SK-N-SH (cell line): ENCODE measurements around the gene CHDH. TPM values are rescaled to one million over a fixed set of nuclear protein-coding genes. Genes with fewer than 3 reads are reported as not detected.

Source experiments
- CTCF ChIA-PET: fragments of 300-600, 350-600 bp; formaldehyde crosslinking; extraction: SDS; loops from one replicate; lab custom pipeline; 2021; lab: Yijun Ruan, JAX
- POLR2A ChIA-PET: fragments of 350-600 bp; sonication (Branson Sonifier 250); formaldehyde crosslinking; extraction: SDS; loops from one replicate; lab custom pipeline; 2020; ENCODE audit warnings: antibody characterized with exemption, inconsistent platforms; lab: Yijun Ruan, JAX
- DNase-seq: peaks from one replicate; pipeline ENCODE4 v3.0.0; 2012
- H2AFZ ChIP-seq: fragments of 200-600 bp; sonication (generic); 2 replicates; pipeline ENCODE4 v1.8.1; 2016; ENCODE audit warnings: antibody characterized with exemption, mild to moderate bottlenecking, low read depth
- H3F3A ChIP-seq: fragments of 200-600 bp; sonication (generic); replicated peaks from 2 replicates; pipeline ENCODE3; 2016; ENCODE audit warnings: antibody characterized with exemption, mild to moderate bottlenecking; ENCODE audit not compliant: insufficient read depth
- H3K27ac ChIP-seq, 2 experiments: fragments of 200-500 bp in 1 of 2; fragments of 200-600 bp in 1 of 2; sonication (Bioruptor generic) in 1 of 2; sonication (generic), shearing (Covaris generic) in 1 of 2; 2 replicates each; pipeline versions ENCODE4 v1.5.1 to v1.6.1; 2014 to 2016; ENCODE audit warnings: low read depth in 2 of 2, inconsistent platforms in 1 of 2, low read length in 1 of 2, mild to moderate bottlenecking in 1 of 2, mixed read lengths in 1 of 2
- H3K27me3 ChIP-seq: fragments of 200-600 bp; sonication (generic), shearing (Covaris generic); 2 replicates; pipeline ENCODE4 v1.6.1; 2016; ENCODE audit warnings: mixed run types; ENCODE audit not compliant: insufficient read depth
- H3K36me3 ChIP-seq, 2 experiments: fragments of 200-500 bp in 1 of 2; fragments of 200-600 bp in 1 of 2; sonication (Bioruptor generic) in 1 of 2; sonication (generic) in 1 of 2; replicated peaks in 1 of 2; 2 replicates each; pipeline versions ENCODE3 to v1.5.1; 2014 to 2016; ENCODE audit warnings: low read length in 1 of 2, mild to moderate bottlenecking in 1 of 2; ENCODE audit not compliant: insufficient read depth in 2 of 2, control insufficient read depth in 1 of 2
- H3K4me1 ChIP-seq, 2 experiments: fragments of 200-500 bp in 1 of 2; fragments of 200-600 bp in 1 of 2; sonication (Bioruptor generic) in 1 of 2; sonication (generic), shearing (Covaris generic) in 1 of 2; 2 replicates each; pipeline versions ENCODE4 v1.5.1 to v1.6.1; 2014 to 2016; ENCODE audit warnings: low read depth in 1 of 2, low read length in 1 of 2, mixed run types in 1 of 2; ENCODE audit not compliant: insufficient read depth in 2 of 2, control insufficient read depth in 1 of 2
- H3K4me2 ChIP-seq: fragments of 200-600 bp; sonication (generic), shearing (Covaris generic); 2 replicates; pipeline ENCODE4 v1.6.1; 2017; ENCODE audit warnings: mixed run types
- H3K4me3 ChIP-seq, 2 experiments: fragments of 200-500 bp in 1 of 2; fragments of 200-600 bp in 1 of 2; sonication (Bioruptor generic) in 1 of 2; sonication (generic), shearing (Covaris generic) in 1 of 2; 2 replicates each; pipeline versions ENCODE4 v1.5.1 to v1.8.1; 2014 to 2016; ENCODE audit warnings: low read depth in 2 of 2, inconsistent platforms in 1 of 2, low read length in 1 of 2, mild to moderate bottlenecking in 1 of 2, mixed read lengths in 1 of 2, moderate library complexity in 1 of 2
- H3K79me2 ChIP-seq: fragments of 200-600 bp; sonication (generic); 2 replicates; pipeline ENCODE4 v1.8.1; 2017; ENCODE audit warnings: mild to moderate bottlenecking; ENCODE audit not compliant: insufficient read depth
- H3K9ac ChIP-seq: fragments of 200-600 bp; sonication (generic); 2 replicates; pipeline ENCODE4 v1.6.1; 2017; ENCODE audit warnings: mixed run types
- H3K9me2 ChIP-seq: fragments of 200-600 bp; sonication (generic); 2 replicates; pipeline ENCODE4 v1.6.1; 2017; ENCODE audit warnings: mixed run types
- H3K9me3 ChIP-seq: fragments of 200-600 bp; sonication (generic); 2 replicates; pipeline ENCODE4 v1.6.1; 2017; ENCODE audit warnings: mixed run types, mild to moderate bottlenecking, moderate library complexity
- H4K20me1 ChIP-seq: fragments of 200-600 bp; sonication (generic); 2 replicates; pipeline ENCODE4 v1.6.1; 2017; ENCODE audit warnings: mild to moderate bottlenecking, mixed run types; ENCODE audit not compliant: insufficient read depth
- CHD2 ChIP-seq: fragments of 150-350 bp; IDR thresholded peaks from 2 replicates; pipeline ENCODE4 v1.6.1; 2018; ENCODE audit warnings: low read length; ENCODE audit not compliant: partially characterized antibody
- CTCF ChIP-seq: fragments of 200-600 bp; sonication (generic); IDR thresholded peaks from 2 replicates; pipeline ENCODE4 v1.6.1; 2017; ENCODE audit warnings: antibody characterized with exemption, mild to moderate bottlenecking, moderate library complexity
- ELF1 ChIP-seq: IDR thresholded peaks from 2 replicates; pipeline ENCODE4 v1.4.0; 2012
- EZH2phosphoT487 ChIP-seq: fragments of 200-600 bp; sonication (generic); IDR thresholded peaks from 2 replicates; pipeline ENCODE4 v1.6.1; 2017; ENCODE audit warnings: low read depth, mixed run types, mild to moderate bottlenecking, antibody characterized with exemption, moderate library complexity, borderline replicate concordance
- FOSL2 ChIP-seq: IDR thresholded peaks from 2 replicates; pipeline ENCODE4 v1.4.0; 2012; ENCODE audit warnings: low read depth, mild to moderate bottlenecking, moderate library complexity, borderline replicate concordance
- FOXM1 ChIP-seq: IDR thresholded peaks from 2 replicates; pipeline ENCODE4 v1.4.0; 2012; ENCODE audit warnings: low read depth, mild to moderate bottlenecking
- NFIC ChIP-seq: IDR thresholded peaks from 2 replicates; pipeline ENCODE4 v1.4.0; 2012; ENCODE audit warnings: borderline replicate concordance
- RAD21 ChIP-seq: IDR thresholded peaks from 2 replicates; pipeline ENCODE4 v1.6.1; 2012; ENCODE audit warnings: mild to moderate bottlenecking, low read length
- RFX5 ChIP-seq: IDR thresholded peaks from 2 replicates; pipeline ENCODE4 v1.6.1; 2012; ENCODE audit warnings: mild to moderate bottlenecking, improper control_type of control experiment, low read length
- RXRA ChIP-seq: IDR thresholded peaks from 2 replicates; pipeline ENCODE4 v1.4.0; 2012; ENCODE audit warnings: low read depth, mild to moderate bottlenecking, borderline replicate concordance
- USF1 ChIP-seq: IDR thresholded peaks from 2 replicates; pipeline ENCODE4 v1.4.0; 2012; ENCODE audit warnings: low read depth, borderline replicate concordance
- YY1 ChIP-seq: IDR thresholded peaks from 2 replicates; pipeline ENCODE4 v1.4.0; 2012; ENCODE audit warnings: low read depth, mild to moderate bottlenecking
- ZBTB33 ChIP-seq: IDR thresholded peaks from 2 replicates; pipeline ENCODE4 v1.4.0; 2012; ENCODE audit warnings: low read depth, borderline replicate concordance
- WGBS: methylation state at CpG from one replicate; pipeline ENCODE4 v1.1.6; 2017; ENCODE audit warnings: low lambda C conversion rate; 5-methylcytosine and 5-hydroxymethylcytosine counted together
- polyA plus RNA-seq, 3 experiments: library from polyadenylated mRNA; depleted of rRNA; stranded (reverse); fragments of >200 nt; gene quantifications; 2 replicates each; pipeline ENCODE4 v1.2.3, GENCODE V29; 2012
- TF ChIP-seq, protein P1 (sequence below): fragments of 150-350 bp; IDR thresholded peaks from 2 replicates; pipeline ENCODE4 v1.6.1; 2016; ENCODE audit warnings: mild to moderate bottlenecking, low read depth, low read length

Gene CHDH
- polyA plus RNA-seq, 1 of the 3 experiments (the other 2 are of a cell fraction): 0.33 TPM

- TF ChIP-seq CHD2 (no peak), FOXM1 (no peak), RAD21 (no peak), CTCF (no peak), EZH2phosphoT487 (no peak), FOSL2 (no peak), RFX5 (no peak), ZBTB33 (no peak), USF1 (no peak), ELF1 (no peak), RXRA (no peak), YY1 (no peak), NFIC (no peak)
- TF ChIP-seq, protein P1, sequence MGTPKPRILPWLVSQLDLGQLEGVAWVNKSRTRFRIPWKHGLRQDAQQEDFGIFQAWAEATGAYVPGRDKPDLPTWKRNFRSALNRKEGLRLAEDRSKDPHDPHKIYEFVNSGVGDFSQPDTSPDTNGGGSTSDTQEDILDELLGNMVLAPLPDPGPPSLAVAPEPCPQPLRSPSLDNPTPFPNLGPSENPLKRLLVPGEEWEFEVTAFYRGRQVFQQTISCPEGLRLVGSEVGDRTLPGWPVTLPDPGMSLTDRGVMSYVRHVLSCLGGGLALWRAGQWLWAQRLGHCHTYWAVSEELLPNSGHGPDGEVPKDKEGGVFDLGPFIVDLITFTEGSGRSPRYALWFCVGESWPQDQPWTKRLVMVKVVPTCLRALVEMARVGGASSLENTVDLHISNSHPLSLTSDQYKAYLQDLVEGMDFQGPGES: no peak
- Histone ChIP-seq H2AFZ (no peak overlapping the region), H3K9me2 (no peaks in the 10 kb centered on the region), H3K4me2 (no peak overlapping the region), H3K27me3 (no peaks in the 10 kb centered on the region), H3K4me1 (no peaks in the 10 kb centered on the region; a peak in 1 of 4 replicates), H3K27ac (no peak overlapping the region), H3K36me3 (no peaks in the 10 kb centered on the region), H3K9me3 (no peaks in the 10 kb centered on the region), H3K9ac (no peak overlapping the region), H3K79me2 (no peaks in the 10 kb centered on the region), H4K20me1 (no peaks in the 10 kb centered on the region), H3F3A (no peaks in the 10 kb centered on the region), H3K4me3 (no peak overlapping the region)
- ChIA-PET CTCF (no interaction called here), POLR2A (no interaction called here)
- WGBS: 80% methylated on average over 13 of the region's 21 CpGs
- DNase-seq: no peak
Observed at GRCh38 chr3:53820756-53821580, 25.3 kb downstream of the CHDH start.
